Lower leg skin (tissue), 3 donors: ENCODE data around the gene PITPNC1.

ENCODE experiments used
- CTCF ChIP-seq, 3 donors: fragments of 450-650 bp; IDR thresholded peaks; one replicate each; pipeline ENCODE4 v1.5.1; 2016; ENCODE audit warnings: antibody characterized with exemption in 3 of 3, mild to moderate bottlenecking in 3 of 3, moderate library complexity in 2 of 3
- POLR2A ChIP-seq, 2 donors: fragments of 450-650 bp; IDR thresholded peaks; one replicate each; pipeline ENCODE4 v1.6.1; 2016 to 2017; ENCODE audit warnings: antibody characterized with exemption in 2 of 2, mild to moderate bottlenecking in 1 of 2, moderate library complexity in 1 of 2

GRCh38 chr17:67662712-67663111 is 285.6 kb downstream of the PITPNC1 start:
- TF ChIP-seq CTCF (IDR thresholded peaks at IDR 0.05) (no peak), POLR2A (IDR thresholded peaks at IDR 0.05) (no peak)
